ENCODE measurements around the gene KIAA0319L. TPM values are rescaled to one million over a fixed set of nuclear protein-coding genes. Genes with fewer than 3 reads are reported as not detected.

Gene KIAA0319L
- total RNA-seq, 1 experiment from 2014 or later: 20.9 TPM

DNA sequence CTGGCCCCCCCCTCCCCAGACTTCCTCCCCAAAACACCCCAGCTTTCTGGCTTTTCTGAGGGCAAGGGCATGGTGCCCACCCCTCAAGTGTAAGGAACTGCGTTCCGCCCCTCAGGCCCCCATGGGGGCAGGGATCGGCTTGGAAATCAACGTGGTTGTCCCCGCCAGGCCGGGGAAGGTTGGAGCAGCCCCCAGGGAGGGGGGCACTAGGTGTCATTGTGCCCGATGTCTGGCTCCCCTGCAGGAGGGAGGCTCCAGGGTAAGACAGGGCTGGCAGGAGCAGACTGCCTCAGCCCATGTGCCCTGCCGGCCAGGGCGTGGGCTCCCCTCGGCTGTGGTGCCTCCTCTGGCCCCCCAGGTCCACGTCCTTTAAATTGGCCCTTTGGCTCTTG is 8.5 kb upstream of the KIAA0319L start:
- Histone ChIP-seq H3K4me1 (ENCODE audit: insufficient read depth, low read length) (peaks cover 17% of the 10 kb centered on the region), H3K4me2 (ENCODE audit: low read length) (no peak overlapping the region), H4K20me1 (ENCODE audit: low read length) (no peaks in the 10 kb centered on the region; the same call in 1 of the 2 replicates), H3K9me3 (ENCODE audit: low read length) (no peaks in the 10 kb centered on the region), H3K4me3 (ENCODE audit: low read length) (no peak overlapping the region), H3K79me2 (ENCODE audit: low read length) (no peaks in the 10 kb centered on the region; the same call in 1 of the 2 replicates), H3K36me3 (ENCODE audit: low read depth, low read length) (peaks cover 5% of the 10 kb centered on the region; the same call in 1 of the 2 replicates), H3K27ac (ENCODE audit: low read length) (no peak overlapping the region), H3F3A (ENCODE audit: low read length, unreplicated experiment) (no peaks in the 10 kb centered on the region), H3K27me3 (ENCODE audit: low read length) (no peaks in the 10 kb centered on the region), H2AFZ (ENCODE audit: low read length) (no peak overlapping the region), H3K9me2 (replicated peaks; ENCODE audit: low read length) (no peaks in the 10 kb centered on the region), H3K9ac (ENCODE audit: low read length) (no peak overlapping the region)
- BruUV-seq (replicated peaks): no TSS peak
- DNase-seq: no peak
- POLR2A ChIA-PET (ENCODE audit: unreplicated experiment): no interaction called here
- CTCF ChIA-PET: no interaction called here
- intact Hi-C loops (cut with micrococcal nuclease): no loop called here
- TF ChIP-seq EZH2 (IDR thresholded peaks at IDR 0.05; ENCODE audit: low read length, unreplicated experiment): no peak
- no peak for TF ChIP-seq EZH2phosphoT487 (IDR thresholded peaks at IDR 0.05; ENCODE audit: borderline replicate concordance, low read length)
- TF ChIP-seq, protein P1, sequence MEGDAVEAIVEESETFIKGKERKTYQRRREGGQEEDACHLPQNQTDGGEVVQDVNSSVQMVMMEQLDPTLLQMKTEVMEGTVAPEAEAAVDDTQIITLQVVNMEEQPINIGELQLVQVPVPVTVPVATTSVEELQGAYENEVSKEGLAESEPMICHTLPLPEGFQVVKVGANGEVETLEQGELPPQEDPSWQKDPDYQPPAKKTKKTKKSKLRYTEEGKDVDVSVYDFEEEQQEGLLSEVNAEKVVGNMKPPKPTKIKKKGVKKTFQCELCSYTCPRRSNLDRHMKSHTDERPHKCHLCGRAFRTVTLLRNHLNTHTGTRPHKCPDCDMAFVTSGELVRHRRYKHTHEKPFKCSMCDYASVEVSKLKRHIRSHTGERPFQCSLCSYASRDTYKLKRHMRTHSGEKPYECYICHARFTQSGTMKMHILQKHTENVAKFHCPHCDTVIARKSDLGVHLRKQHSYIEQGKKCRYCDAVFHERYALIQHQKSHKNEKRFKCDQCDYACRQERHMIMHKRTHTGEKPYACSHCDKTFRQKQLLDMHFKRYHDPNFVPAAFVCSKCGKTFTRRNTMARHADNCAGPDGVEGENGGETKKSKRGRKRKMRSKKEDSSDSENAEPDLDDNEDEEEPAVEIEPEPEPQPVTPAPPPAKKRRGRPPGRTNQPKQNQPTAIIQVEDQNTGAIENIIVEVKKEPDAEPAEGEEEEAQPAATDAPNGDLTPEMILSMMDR (conservative IDR thresholded peaks at IDR 0.05; ENCODE audit: low read depth, low read length): no peak
- ATAC-seq: no peak

- H3K9me3 ChIP-seq (ENCODE audit: low read length): no peaks in the 10 kb centered on the region
- no peaks in the 10 kb centered on the region; the same call in 1 of the 2 replicates for H3K79me2 ChIP-seq (ENCODE audit: low read length)
- H2AFZ ChIP-seq (ENCODE audit: low read length): no peak overlapping the region
- no peak overlapping the region for H3K9ac ChIP-seq (ENCODE audit: low read length)
- H3K4me1 ChIP-seq (ENCODE audit: insufficient read depth, low read length): peaks cover 14% of the 10 kb centered on the region
- BruUV-seq (replicated peaks): no TSS peak
- no peak for TF ChIP-seq EZH2phosphoT487 (IDR thresholded peaks at IDR 0.05; ENCODE audit: borderline replicate concordance, low read length)
- TF ChIP-seq EZH2 (IDR thresholded peaks at IDR 0.05; ENCODE audit: low read length, unreplicated experiment): no peak
- TF ChIP-seq, protein P1 (conservative IDR thresholded peaks at IDR 0.05; ENCODE audit: low read depth, low read length): no peak
- ChIA-PET CTCF (interaction anchor here (0.5 to 1.1 kb wide), 8 partner anchors 8 to 515 kb away, joined by 3 to 16 read pairs (median 4); partner anchors contain the start of gene TFAP2E), POLR2A (ENCODE audit: unreplicated experiment) (interaction anchor here (0.6 to 0.7 kb wide), 2 partner anchors 116 to 810 kb away, joined by 5 to 6 read pairs; partner anchors contain the start of gene GJB5)
- no peaks in the 10 kb centered on the region for H3K27me3 ChIP-seq (ENCODE audit: low read length)
- H3K4me2 ChIP-seq (ENCODE audit: low read length): no peak overlapping the region
- peaks cover 5% of the 10 kb centered on the region; the same call in 1 of the 2 replicates for H3K36me3 ChIP-seq (ENCODE audit: low read depth, low read length)
- intact Hi-C loops (cut with micrococcal nuclease): loop anchor here (1.0 kb wide), 1 partner anchor 114 kb away; no protein-coding TSS in a partner anchor
- no peak for ATAC-seq
- no peak overlapping the region for H3K27ac ChIP-seq (ENCODE audit: low read length)
- no peak overlapping the region for H3K4me3 ChIP-seq (ENCODE audit: low read length)
- no peak for DNase-seq
- H4K20me1 ChIP-seq (ENCODE audit: low read length): no peaks in the 10 kb centered on the region; the same call in 1 of the 2 replicates
- no peaks in the 10 kb centered on the region for H3K9me2 ChIP-seq (replicated peaks; ENCODE audit: low read length)
- H3F3A ChIP-seq (ENCODE audit: low read length, unreplicated experiment): no peaks in the 10 kb centered on the region
Measured at GRCh38 chr1:35564884-35565741, 7.9 kb upstream of the KIAA0319L start.

All from PC-3 (cell line).